Measurements from ENCODE around the gene MFSD12.

Gene MFSD12

GRCh38 chr19:3603121-3603811, 45.9 kb upstream of the MFSD12 start:
- Histone ChIP-seq H3K9ac (no peak overlapping the region), H3K9me3 (replicated peaks in 1 of 11) (peaks cover 0 to 17% (median 0%) of the 10 kb centered on the region in 11 experiments; a peak in 4 of 22 replicates), H3K27ac (no peak overlapping the region), H3K4me3 (no peak overlapping the region), H3K4me2 (peak overlapping the region in 9 of 11 experiments; percentile 9 to 98 (median 42); a peak in 11 of 22 replicates), H3K4me1 (peaks cover 35 to 70% (median 54%) of the 10 kb centered on the region in 10 experiments), H4K20me1 (peaks cover 0 to 10% (median 0%) of the 10 kb centered on the region in 11 experiments; a peak in 3 of 22 replicates), H3K27me3 (peaks cover 13 to 28% (median 25%) of the 10 kb centered on the region in 11 experiments), H3K36me3 (peaks cover 0 to 10% (median 0%) of the 10 kb centered on the region in 11 experiments; a peak in 1 of 22 replicates)
- no peak for TF ChIP-seq Cebpa-rat (IDR thresholded peaks at IDR 0.05)

DNA sequence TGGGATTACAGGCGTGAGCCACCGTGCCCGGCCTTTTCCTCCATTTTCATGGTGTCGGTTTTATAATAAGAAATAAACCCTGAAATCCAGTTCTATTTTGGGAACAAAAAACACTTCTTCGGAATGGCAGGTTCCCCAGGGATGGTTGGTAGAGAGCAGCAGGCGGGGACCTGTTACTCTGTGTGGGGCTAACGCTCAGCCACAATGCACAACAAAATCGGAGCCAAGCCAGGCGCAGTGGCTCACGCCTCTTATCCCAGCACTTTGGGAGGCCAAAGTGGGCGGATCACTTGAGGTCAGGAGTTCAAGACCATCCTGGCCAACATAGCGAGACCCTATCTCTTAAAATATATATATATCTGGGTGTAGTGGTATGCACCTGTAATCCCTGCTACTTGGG, 43.6 kb upstream of the MFSD12 start:
- H3K27me3 ChIP-seq = peaks cover 5 to 11% (median 9%) of the 10 kb centered on the region in 11 experiments
- peaks cover 0 to 17% (median 0%) of the 10 kb centered on the region in 11 experiments; a peak in 4 of 22 replicates for H3K9me3 ChIP-seq (replicated peaks in 1 of 11)
- no peak overlapping the region for H3K4me3 ChIP-seq
- no peak for TF ChIP-seq Cebpa-rat (IDR thresholded peaks at IDR 0.05)
- no peak overlapping the region for H3K9ac ChIP-seq
- peak overlapping the region in 2 of 11 experiments; percentile 18 to 22; a peak in 3 of 22 replicates for H3K4me2 ChIP-seq
- peaks cover 0 to 1% (median 0%) of the 10 kb centered on the region in 11 experiments; a peak in 3 of 22 replicates for H4K20me1 ChIP-seq
- no peak overlapping the region for H3K27ac ChIP-seq
- H3K4me1 ChIP-seq = peaks cover 16 to 47% (median 32%) of the 10 kb centered on the region in 10 experiments
- H3K36me3 ChIP-seq = peaks cover 0 to 10% (median 0%) of the 10 kb centered on the region in 11 experiments; a peak in 1 of 22 replicates

GRCh38 chr19:3599776-3600187, 42.4 kb upstream of the MFSD12 start:
- H3K4me3 ChIP-seq = no peak overlapping the region
- no peak for TF ChIP-seq Cebpa-rat (IDR thresholded peaks at IDR 0.05)
- H3K4me2 ChIP-seq = peak overlapping the region in 2 of 11 experiments; percentile 18 to 41; a peak in 2 of 22 replicates
- H4K20me1 ChIP-seq = no peaks in the 10 kb centered on the region
- H3K9me3 ChIP-seq (replicated peaks in 1 of 11) = peaks cover 0 to 17% (median 0%) of the 10 kb centered on the region in 11 experiments; a peak in 4 of 22 replicates
- H3K27me3 ChIP-seq = peaks cover 0 to 4% (median under 1%) of the 10 kb centered on the region in 11 experiments; a peak in 9 of 22 replicates
- no peak overlapping the region for H3K27ac ChIP-seq
- peaks cover 4 to 35% (median 19%) of the 10 kb centered on the region in 10 experiments for H3K4me1 ChIP-seq
- no peak overlapping the region for H3K9ac ChIP-seq
- peaks cover 0 to 10% (median 0%) of the 10 kb centered on the region in 11 experiments; a peak in 1 of 22 replicates for H3K36me3 ChIP-seq

- no peak overlapping the region for H3K4me2 ChIP-seq
These were observed 38.2 kb upstream of the MFSD12 start for GRCh38 chr19:3595521-3596061.

GRCh38 chr19:3593156-3593555, 35.8 kb upstream of the MFSD12 start:
- Histone ChIP-seq H3K27ac (no peak overlapping the region), H3K9me3 (replicated peaks in 1 of 11) (peaks cover 12 to 28% (median 25%) of the 10 kb centered on the region in 11 experiments), H3K4me3 (no peak overlapping the region), H3K36me3 (no peaks in the 10 kb centered on the region; a peak in 1 of 22 replicates), H3K27me3 (peaks cover 0 to 23% (median 18%) of the 10 kb centered on the region in 11 experiments; a peak in 13 of 22 replicates), H4K20me1 (no peaks in the 10 kb centered on the region), H3K4me1 (no peaks in the 10 kb centered on the region), H3K4me2 (no peak overlapping the region), H3K9ac (no peak overlapping the region)
- TF ChIP-seq Cebpa-rat (IDR thresholded peaks at IDR 0.05) = no peak

More at GRCh38 chr19:3595521-3596061, 38.2 kb upstream of the MFSD12 start:
- peaks cover 0 to 23% (median 18%) of the 10 kb centered on the region in 11 experiments; a peak in 13 of 22 replicates for H3K27me3 ChIP-seq
- H3K27ac ChIP-seq = no peak overlapping the region
- H3K4me1 ChIP-seq = peaks cover 0 to 11% (median 2%) of the 10 kb centered on the region in 10 experiments; a peak in 7 of 20 replicates
- H3K9me3 ChIP-seq (replicated peaks in 1 of 11) = peaks cover 12 to 28% (median 19%) of the 10 kb centered on the region in 11 experiments
- H3K9ac ChIP-seq = no peak overlapping the region
- no peak overlapping the region for H3K4me3 ChIP-seq
- TF ChIP-seq Cebpa-rat (IDR thresholded peaks at IDR 0.05) = no peak
- peaks cover 0 to 10% (median 0%) of the 10 kb centered on the region in 11 experiments; a peak in 1 of 22 replicates for H3K36me3 ChIP-seq
- no peaks in the 10 kb centered on the region for H4K20me1 ChIP-seq

- Histone ChIP-seq H3K4me3 (no peak overlapping the region), H4K20me1 (no peaks in the 10 kb centered on the region), H3K4me2 (no peak overlapping the region), H3K36me3 (no peaks in the 10 kb centered on the region; a peak in 1 of 22 replicates), H3K4me1 (no peaks in the 10 kb centered on the region), H3K9me3 (replicated peaks in 1 of 11) (peaks cover 12 to 28% (median 25%) of the 10 kb centered on the region in 11 experiments), H3K9ac (no peak overlapping the region), H3K27me3 (peaks cover 2 to 30% (median 22%) of the 10 kb centered on the region in 11 experiments; a peak in 20 of 22 replicates), H3K27ac (no peak overlapping the region)
- no peak for TF ChIP-seq Cebpa-rat (IDR thresholded peaks at IDR 0.05)
These were observed 34.7 kb upstream of the MFSD12 start for GRCh38 chr19:3591876-3592613.

DNA sequence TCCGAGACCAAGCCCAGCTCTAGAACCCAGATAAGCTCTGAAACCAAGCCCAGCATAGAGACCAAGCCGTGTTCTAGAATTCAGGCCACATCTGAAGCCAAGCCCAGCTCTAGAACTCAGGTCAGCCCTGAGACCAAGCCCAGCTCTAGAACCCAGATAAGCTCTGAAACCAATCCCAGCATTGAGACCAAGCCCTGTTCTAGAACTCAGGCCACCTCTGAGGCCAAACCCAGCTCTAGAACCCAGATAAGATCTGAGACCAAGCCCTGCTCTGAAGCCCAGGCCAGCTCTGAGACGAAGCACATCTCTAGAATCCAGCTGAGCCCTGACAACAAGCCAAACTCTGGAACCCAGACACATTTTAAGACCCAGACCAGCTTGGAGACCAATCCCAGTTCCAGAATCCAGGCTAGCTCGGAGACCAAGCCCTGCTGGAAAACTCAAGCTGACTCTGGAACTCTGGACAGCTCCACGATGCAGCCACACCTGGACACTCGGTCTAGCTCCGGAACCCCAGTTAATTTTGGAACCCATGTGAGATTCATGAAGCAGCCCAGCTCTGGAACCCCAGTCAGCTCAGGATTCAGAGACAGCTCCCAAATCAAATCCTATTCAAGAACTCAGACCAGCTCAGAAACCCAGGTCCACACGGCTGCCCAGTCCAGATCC, 33.7 kb upstream of the MFSD12 start:
- Histone ChIP-seq H3K27me3 (peaks cover 11 to 39% (median 31%) of the 10 kb centered on the region in 11 experiments), H3K27ac (no peak overlapping the region), H3K4me2 (no peak overlapping the region), H3K4me3 (no peak overlapping the region), H3K9ac (no peak overlapping the region), H3K9me3 (replicated peaks in 1 of 11) (peaks cover 12 to 28% (median 25%) of the 10 kb centered on the region in 11 experiments), H3K36me3 (no peaks in the 10 kb centered on the region; a peak in 1 of 22 replicates), H3K4me1 (peaks cover 0 to 2% (median under 1%) of the 10 kb centered on the region in 10 experiments; a peak in 4 of 20 replicates), H4K20me1 (no peaks in the 10 kb centered on the region; a peak in 1 of 22 replicates)
- TF ChIP-seq Cebpa-rat (IDR thresholded peaks at IDR 0.05) = no peak

GRCh38 chr19:3589949-3590348, 32.6 kb upstream of the MFSD12 start:
- Histone ChIP-seq H3K4me3 (no peak overlapping the region), H3K27me3 (peaks cover 23 to 48% (median 43%) of the 10 kb centered on the region in 11 experiments), H3K27ac (no peak overlapping the region), H3K4me1 (peaks cover 0 to 14% (median 11%) of the 10 kb centered on the region in 10 experiments; a peak in 14 of 20 replicates), H3K4me2 (no peak overlapping the region), H3K9ac (no peak overlapping the region), H3K36me3 (no peaks in the 10 kb centered on the region), H3K9me3 (replicated peaks in 1 of 11) (peaks cover 12 to 28% (median 25%) of the 10 kb centered on the region in 11 experiments), H4K20me1 (peaks cover 0 to 4% (median 0%) of the 10 kb centered on the region in 11 experiments; a peak in 1 of 22 replicates)
- TF ChIP-seq Cebpa-rat (IDR thresholded peaks at IDR 0.05) = no peak

All from BLaER1 treated with 17β-estradiol and CSF1 and Interleukin-3, amounts not matched to agents 10 nM and 100 nM (cell line).